ENCODE data around the gene STEAP2.
"Not testable (repeated sequence)": the region's sequence is repeated elsewhere in the genome, so short reads cannot be mapped to it uniquely, and the experiment has no call there.

The STEAP2 gene

DNA sequence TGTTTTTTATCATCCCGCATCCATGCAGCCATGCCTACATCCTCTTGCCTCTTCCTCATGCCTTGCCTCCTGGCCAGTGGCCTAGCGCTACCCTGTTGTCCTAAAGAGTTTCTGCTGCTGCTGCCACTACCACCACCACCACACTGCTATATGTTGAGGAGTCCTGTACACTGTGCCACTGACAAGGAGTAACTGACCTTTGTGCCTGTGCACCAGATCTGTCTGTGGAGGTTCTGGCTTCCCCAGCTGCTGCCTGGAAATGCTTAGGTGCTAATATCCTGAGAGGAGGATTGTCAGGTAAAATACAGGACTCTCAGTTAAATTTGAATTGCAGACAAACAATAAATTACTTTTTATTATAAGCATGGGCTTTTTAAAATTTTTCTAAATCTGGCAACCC is 26.5 kb downstream of the STEAP2 start:
- no peak for DNase-seq (ENCODE audit: low read depth)

DNA sequence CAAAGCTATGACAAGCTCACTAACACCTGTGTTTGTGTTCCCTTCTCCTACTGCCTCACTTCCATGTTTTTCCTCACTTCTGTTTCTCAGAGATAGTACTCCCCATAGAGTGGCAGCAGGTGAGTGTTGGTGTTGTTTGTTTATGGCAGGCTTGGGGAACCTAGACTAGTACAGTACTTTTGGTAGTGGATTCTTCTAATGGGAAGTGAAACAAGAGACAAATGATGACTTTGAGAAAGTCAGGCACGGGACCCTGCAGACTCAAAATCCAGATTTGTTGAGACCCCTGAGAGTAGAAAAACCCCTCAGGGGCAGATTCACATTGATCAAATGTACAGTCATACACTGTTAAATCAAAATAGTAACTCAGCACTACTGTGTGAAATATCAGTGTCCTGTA is 27.0 kb downstream of the STEAP2 start:
- DNase-seq (ENCODE audit: low read depth) = no peak

DNA sequence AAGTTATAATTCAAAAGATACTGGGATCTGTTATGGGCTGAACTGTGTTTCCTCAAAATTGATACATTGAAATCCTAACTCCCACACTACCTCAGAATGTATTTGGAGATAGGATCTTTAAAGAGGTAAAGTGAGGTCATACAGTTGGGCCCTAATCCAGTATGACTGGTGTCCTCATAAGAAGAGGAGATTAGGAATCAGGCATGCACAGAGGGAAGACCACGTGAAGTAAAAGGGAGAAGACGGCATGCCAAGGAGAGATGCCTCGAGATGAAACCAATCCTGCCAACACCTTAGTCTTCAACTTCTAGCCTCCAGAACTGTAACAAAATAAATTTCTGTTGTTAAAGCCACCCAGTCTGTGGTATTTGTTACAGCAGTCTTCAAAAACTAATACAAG is 27.5 kb downstream of the STEAP2 start:
- DNase-seq (ENCODE audit: low read depth) = no peak

DNA sequence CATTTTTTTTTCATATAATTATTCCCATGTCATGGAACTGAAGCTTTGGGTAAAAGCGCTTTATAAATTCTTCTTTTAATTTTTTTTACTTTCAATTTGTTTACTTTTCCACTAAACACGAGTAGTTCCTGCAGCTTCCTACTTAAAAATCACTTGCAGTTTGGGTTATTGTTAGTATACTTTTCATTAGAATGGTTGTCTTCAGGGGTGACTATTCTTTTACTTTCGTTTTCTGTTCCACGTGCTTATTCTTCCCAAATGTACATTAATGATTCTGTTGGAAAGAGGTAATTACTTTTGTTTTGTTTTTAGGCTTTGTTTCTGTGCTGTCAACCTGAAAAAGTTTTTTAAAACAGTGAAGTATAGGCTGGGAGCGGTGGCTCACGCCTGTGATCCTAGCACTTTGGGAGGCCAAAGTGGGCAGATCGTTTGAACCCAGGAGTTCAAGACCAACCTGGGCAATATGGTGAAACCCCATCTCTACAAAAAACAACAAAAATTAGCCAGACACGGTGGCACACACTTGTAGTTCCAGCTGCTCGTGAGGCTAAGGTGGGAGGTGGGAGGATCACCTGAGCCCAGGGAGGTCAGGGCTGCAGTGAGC is 28.2 kb downstream of the STEAP2 start:
- DNase-seq (ENCODE audit: low read depth) = no peak

DNA sequence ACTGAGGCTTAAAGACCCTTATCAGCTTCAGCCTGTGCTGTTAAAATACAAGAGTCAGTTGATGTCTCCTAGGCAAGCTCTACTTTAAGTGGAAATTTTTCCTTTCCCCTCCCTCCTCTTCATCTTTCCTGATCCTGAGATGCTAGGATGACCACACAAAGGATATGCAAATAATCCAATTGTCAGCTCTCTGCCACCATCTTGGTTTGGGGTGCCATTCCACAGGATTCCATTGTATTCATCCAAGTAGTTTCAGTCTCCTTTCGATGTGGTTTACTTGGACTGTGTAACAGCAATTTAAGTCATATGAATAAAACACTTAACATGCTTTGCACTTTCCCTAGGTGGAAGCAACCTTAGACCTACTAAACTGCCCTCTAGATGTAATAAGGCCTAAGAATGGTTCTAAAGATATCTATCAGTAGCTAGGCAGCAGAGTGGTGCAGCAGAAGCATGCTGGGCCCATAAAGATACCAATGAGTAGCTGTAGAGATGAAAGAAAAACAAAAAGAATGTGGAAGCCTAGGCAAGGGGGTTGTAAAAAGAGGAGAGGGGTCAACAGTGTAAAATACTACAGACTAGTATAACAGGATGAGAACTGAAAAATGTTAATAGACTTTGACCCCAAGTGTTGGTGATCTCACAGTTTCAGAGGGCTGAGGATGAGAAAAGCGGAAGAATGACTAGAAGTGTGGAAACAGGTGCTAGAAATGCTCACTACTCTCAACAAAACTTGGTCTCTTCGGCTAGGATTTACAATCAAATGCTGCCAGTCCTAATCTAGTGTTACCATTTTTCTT is 31.0 kb downstream of the STEAP2 start:
- no peak for DNase-seq (ENCODE audit: low read depth)

DNA sequence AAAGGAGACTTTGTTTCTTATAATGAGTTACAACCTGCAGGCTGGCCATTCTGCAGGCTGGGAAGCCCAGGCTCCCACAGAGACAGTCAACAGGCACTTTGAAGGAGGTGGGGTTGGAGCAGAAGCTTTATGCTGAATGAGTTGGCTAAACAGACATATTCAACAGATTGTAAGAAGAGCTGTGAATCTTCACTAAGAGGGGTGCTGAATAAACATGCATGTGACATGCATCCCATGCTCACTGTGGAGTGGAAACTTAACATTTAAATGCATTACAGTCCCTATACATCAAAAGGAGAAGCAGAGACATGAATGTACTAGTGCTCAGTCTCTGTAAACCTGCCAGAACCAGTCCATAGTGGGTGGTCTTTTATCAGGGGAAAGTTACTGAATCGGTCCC is 32.0 kb downstream of the STEAP2 start:
- no peak for DNase-seq (ENCODE audit: low read depth)

DNA sequence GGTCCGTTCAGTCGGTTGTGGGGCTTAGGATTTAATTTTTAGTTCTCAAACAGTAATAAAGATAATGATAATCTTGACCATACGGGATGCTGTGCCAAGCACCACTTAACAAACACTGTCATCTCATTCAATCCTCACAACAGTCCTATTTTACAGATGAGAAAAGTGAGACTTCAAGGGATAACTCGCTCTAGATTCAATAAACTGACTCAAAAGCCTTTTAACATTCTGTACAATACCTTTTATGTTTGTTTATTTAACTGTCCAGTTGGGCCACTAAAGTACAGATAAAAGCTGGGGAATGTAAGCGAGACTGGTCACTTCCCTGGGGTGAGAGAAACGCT is 33.0 kb downstream of the STEAP2 start:
- DNase-seq (ENCODE audit: low read depth) = no peak

DNA sequence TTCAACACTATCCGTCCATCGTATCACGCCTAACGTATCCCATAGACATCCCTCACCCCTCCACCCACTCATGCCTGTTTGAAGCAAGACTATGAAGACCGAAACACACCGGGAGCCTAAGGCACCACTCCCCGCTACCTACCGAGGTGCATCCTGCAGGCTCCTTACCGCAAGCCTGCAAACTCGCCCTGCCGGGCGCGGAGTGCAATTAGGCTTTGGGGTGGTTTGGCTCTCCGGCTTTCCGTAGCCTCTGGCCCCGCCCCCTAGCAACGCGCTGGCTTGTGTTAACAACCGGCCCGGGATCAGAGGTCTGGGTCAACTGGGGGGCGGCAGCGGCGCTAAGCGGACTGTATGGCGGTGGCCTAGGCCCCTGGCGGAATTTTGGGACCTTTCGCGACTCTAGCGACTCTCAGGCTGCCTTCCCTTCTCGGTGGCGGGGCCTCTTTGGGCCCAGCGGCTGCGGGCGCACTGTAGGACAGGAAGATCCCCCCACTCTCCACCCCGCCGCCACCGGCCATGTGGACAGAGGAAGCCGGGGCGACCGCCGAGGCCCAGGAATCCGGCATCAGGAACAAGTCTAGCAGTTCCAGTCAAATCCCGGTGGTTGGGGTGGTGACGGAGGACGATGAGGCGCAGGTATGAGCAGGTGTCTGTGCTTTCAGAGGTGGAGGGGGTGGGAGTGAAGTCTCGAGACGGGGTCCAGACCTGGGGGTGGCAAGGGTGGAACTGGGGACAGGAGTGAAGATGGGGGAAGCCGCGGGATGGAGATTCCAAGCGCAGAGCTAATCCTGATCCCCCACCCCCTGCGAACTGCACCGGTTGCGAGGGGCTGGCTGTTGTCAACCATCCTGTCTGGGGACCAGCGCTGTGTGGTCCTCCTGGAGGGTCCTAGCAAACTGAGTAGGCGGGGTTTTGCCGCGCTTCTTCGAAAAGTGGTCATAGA is 33.6 kb downstream of the STEAP2 start, which contains the start of gene CFAP69:
Gene CFAP69 (plus strand): TSS at position 266 of the 943 bp plus-strand sequence. CDS start 251 bp downstream, at position 517.
- peak; percentile 87 for DNase-seq (ENCODE audit: low read depth)

DNA sequence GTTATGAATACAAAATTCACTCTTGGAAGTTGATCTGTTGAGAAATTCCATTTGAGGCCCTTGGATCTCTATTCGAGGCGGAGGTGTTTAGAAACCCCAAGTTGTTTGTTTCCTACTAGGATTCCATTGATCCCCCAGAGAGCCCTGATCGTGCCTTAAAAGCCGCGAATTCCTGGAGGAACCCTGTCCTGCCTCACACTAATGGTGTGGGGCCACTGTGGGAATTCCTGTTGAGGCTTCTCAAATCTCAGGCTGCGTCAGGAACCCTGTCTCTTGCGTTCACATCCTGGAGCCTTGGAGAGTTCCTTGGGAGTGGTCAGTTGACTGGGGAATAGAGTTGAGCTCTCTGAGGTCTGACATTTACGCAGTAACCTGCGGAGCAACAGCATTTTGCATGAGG is 34.6 kb downstream of the STEAP2 start:
- no peak for DNase-seq (ENCODE audit: low read depth)

DNA sequence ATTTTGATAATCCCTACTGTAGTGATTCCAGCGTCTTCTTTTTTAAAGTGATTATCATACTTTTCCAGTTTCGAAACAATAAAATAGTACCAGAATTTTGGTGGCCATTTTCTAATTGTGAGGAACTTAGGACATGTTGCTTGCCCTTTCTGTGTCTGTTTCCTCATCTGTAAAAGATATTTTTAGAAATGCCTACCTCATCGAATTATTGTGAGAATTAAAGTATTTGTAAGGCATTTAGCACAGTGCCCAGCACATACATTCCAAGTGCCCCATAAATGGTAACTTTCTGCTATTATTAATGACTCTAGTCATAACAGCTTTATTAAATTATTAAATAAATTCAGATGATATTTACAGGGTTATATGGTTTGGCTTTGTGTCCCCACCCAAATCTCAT is 37.2 kb downstream of the STEAP2 start:
- no peak for DNase-seq (ENCODE audit: low read depth)

DNA sequence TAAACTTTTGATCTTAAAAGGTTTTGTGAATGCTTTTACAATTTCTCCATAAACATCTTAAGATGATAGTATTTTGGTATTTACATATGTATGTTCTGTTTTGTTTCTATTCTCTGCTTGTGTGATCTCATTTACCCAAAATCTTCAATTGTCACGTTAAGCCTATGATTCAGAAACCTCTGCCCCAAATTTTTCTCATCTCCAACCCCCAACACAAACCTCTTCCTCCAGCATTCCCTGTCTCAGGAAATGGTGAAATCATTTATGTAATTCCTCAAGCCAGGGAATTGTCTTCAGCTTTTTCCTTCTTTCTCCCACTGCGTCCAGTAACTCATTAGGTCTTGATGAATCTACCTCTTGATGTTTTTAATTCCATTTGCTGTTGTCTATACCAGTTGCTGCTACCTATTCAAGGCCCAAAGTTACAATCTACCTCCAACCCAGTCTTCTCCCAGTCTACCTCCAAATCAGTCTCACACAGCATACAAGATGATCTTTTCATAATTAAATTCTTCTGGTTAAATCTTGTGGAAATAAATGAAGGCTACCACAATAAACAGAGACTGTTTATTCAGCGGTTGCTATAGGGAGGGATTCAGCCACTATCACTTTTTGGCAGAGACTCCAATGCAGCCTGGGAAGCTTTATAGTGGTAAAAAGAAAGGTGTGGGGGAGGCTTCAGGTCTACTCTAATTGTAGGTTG is 39.2 kb downstream of the STEAP2 start:
- DNase-seq (ENCODE audit: low read depth) = no peak

DNA sequence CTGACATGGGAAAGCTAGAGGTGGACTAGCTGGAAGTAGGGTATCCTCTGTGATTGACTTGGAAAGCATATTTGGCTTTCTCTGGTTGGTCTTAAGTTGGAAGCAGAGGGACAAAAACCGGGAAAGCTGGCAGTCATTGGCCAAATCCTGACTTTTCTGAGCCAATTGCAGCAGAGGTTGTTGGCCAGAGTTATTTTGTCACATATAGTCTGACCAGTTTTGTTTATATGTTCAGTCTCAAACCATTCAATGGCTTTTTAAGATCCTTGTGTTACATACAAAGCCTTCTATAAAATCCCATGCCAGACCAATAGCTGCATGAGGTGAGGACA is 39.7 kb downstream of the STEAP2 start:
- DNase-seq (ENCODE audit: low read depth) = no peak

DNA sequence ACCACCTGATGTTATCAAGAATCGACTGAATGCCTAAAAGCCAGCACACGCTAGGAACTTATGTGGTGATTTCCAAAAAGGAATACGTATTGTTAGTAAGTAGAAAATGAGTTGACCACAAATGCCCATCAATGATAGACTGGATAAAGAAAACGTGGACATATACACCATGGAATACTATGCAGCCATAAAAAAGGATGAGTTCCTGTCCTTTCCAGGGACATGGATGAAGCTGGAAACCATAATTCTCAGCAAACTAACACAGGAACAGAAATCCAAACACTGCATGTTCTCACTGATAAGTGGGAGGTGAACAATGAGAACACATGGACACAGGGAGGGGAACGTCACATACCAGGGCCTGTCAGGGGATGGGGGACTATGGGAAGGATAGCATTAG is 44.5 kb downstream of the STEAP2 start:
- DNase-seq (ENCODE audit: low read depth) = not testable (repeated sequence)

DNA sequence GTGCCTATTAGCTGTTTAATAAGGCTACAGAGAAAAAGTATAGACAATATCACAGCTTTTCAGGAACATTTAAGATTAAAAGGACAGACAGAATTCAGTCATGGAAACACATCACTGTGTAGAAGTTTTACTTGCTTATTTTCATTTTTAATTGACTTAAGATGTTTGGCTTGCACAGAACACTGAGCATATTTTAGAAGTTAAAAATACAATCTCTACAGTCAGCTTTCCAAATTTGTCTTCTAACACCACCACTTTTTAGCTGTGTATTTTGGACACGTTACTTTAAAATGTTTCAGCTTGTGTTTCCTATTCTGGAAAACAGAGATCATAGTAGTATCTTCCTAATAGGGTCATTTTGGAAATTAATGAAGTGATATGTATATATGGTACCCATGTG is 45.2 kb downstream of the STEAP2 start:
- no peak for DNase-seq (ENCODE audit: low read depth)

DNA sequence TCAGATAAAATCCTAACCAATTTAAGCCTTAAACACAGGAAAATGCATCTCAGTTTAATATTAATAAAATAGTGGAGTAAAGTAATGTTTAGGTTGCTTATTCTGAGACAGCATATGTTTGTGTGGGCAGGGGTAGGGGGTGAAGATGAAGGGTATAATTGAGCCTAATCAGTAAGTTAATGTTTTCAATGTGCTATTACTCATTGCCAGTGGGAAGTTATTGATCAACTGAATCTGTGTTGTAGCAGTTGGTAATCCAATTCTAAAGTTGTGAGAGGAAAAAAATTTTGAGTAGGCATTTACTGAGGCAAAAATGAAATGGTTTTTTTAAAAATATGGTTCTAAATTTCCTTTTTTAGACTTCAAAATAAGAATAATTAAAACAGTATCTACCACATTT is 49.9 kb downstream of the STEAP2 start:
- DNase-seq (ENCODE audit: low read depth) = no peak

DNA sequence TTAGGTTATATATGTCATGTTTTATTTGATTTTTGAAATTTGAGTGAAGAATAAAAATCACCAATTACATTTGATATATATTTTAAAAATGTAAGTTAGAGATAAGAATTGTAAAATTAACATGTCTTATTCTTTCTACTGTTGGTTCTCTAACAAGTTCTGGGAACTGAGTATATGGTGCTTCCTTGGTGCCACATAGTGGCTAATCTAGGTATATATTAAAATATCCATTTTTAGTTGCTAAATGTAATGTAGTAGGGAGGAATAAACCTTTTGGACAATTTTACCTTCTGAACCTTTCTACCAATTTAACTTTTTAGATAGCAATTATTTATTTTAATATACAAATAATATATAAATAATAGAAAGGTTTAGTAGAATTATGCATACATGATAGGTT is 50.9 kb downstream of the STEAP2 start:
- DNase-seq (ENCODE audit: low read depth) = peak; percentile 60

DNA sequence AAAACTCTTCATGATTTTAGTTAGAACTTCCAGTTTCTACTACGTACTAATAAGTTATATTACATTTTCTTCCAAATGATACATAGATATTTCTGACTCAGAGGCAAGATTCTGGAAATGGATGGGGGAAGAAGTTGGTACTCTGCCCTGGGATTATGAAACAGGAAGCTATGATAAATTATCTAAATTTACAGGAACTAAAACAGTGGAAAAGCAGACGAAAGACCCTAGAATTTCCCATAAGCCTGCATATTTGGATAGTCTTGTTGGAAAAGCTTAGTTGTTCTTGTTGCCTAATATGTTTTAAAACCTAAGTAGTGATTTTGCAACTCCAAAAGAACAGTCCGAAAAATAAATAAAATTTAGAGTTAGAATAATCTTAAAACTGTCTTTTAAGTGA is 55.3 kb downstream of the STEAP2 start:
- DNase-seq (ENCODE audit: low read depth) = peak; percentile 44

DNA sequence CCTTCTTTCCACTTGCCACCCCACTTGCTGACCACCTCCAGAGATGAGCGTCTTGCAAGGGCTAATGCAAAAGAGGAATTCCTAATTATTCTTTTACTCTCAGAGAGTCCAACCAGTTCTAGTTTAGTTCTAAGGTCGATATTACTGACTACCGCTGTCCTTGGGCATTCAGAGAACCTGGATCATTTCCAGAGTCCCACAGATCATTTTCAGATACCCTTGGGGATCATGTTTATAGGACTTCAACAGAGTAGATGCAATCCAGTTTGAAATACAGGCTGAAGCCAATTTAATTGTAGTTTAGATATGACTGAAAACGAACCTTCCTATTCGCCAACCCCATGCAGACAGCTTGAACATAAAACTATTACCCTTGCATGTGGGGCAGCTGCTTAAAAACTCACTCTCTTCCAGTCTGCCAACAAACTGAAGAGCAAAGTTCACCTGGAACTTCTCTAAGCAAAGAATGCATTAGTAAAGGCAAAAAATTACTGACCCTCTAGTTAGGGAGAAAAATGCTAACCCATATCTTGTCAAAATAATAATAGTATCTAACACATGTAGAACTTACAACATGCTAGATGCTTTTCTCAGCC is 55.8 kb downstream of the STEAP2 start:
- no peak for DNase-seq (ENCODE audit: low read depth)

DNA sequence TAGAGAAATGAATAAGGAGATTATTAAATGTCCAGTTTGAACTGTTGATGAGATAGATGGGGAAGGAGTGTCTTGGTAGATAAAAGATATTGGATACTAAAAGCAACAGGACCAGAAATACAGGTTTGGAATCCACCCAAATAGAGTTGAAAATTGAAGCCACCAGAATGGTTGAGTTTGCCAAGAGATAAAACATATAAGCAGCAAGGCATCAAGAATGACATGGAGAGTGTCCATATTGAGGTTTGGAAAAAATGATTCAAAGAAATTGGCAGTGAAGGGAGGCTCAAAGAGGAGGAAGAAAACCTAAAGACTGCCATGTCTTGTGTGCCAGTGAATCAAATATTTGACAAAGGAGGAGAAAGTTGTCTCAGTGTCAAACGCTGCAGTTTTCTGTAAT is 57.6 kb downstream of the STEAP2 start:
- DNase-seq (ENCODE audit: low read depth) = no peak

DNA sequence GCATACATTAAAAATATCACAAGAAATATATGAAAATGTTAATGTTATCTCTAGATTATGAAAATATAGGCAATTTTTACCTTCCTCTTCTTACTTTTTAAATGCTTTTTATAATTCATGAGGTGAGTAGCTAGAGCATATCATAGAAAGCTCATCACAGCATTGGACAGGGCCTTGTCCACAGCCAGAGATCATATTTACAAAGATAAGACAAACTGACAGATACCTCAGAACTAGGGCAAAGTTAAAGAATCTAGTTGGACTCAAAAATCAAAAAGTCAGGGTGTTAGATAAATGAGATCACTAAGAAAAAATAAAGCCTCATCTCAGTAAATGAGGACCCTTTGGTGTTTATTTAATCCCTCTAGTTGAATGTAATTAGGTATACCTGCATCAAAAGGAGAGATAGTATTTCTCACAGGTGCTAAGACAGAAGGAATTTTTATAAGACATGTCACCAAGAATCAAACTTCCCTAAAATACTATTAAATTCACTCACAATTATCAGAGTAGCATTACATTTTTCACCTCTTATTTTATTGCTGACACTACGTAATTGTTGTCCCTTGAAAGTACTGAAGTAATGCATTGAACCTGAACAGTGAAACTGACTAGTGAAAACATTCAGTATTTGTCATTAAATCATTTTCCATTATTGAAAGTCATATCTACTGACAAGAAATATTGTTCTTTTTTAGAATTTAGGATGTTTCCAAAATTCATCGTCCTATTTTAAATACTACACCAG is 59.1 kb downstream of the STEAP2 start:
- DNase-seq (ENCODE audit: low read depth) = no peak

DNA sequence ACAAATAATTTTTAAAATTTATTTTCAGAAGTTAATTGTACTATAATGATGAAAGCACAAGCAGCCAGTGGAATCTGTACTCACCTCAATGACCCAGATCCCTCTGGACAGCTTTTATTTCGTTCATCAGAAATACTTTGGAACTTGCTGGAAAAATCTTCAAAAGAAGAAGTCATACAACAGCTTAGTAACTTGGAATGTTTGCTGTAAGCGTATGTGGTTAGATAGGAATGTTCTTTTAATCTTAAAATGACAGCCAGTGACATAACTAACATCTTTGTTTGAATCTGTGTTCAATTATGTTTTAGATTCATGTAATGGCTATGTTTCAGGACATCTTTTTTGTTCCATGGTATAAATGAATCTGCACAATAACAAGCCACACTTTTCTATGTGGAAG is 60.2 kb downstream of the STEAP2 start:
- DNase-seq (ENCODE audit: low read depth) = peak; percentile 61
